ENCODE measurements around the gene PPP1R12B. TPM values are rescaled to one million over a fixed set of nuclear protein-coding genes. Genes with fewer than 3 reads are reported as not detected.
"Not testable (repeated sequence)": the region's sequence is repeated elsewhere in the genome, so short reads cannot be mapped to it uniquely, and the experiment has no call there.

PPP1R12B gene
- polyA plus RNA-seq, 1 donor: 51.8 TPM

DNA sequence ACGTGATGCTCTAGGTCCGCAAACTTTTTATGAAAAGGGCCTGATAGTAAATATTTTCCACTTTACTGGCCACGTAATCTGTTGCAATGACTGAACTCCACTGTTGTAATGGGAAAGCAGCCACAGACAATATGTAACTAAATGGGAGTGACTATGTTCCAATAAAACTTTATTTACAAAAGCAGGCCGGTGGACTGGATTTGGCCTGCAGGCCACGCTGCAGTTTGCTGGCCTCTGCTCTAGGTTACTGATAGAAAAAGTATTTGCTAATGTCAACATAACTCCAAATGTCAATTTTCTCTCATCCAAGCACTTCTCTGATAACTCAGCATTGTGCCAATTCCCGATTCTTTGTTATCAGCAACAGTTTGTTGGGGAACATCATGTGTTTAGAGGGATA is 160.4 kb downstream of the PPP1R12B start:
- H3K27ac ChIP-seq (ENCODE audit: low read length); H3K4me3 ChIP-seq (ENCODE audit: low read length); H3K4me1 ChIP-seq (ENCODE audit: control insufficient read depth, insufficient read depth, low read length); DNase-seq; H3K36me3 ChIP-seq (ENCODE audit: control insufficient read depth, insufficient read depth, low read length); H3K27me3 ChIP-seq (ENCODE audit: control insufficient read depth, insufficient read depth, low read length); H3K9me3 ChIP-seq (ENCODE audit: control insufficient read depth, low read depth, low read length): not testable (repeated sequence)
- no CpG with 5 or more reads among the region's 6 CpGs for WGBS (ENCODE audit: insufficient coverage, low lambda C conversion rate)

- H3K27me3 ChIP-seq (ENCODE audit: control insufficient read depth, insufficient read depth, low read length); H3K4me3 ChIP-seq (ENCODE audit: low read length); H3K27ac ChIP-seq (ENCODE audit: low read length); H3K36me3 ChIP-seq (ENCODE audit: control insufficient read depth, insufficient read depth, low read length); DNase-seq; H3K4me1 ChIP-seq (ENCODE audit: control insufficient read depth, insufficient read depth, low read length); H3K9me3 ChIP-seq (ENCODE audit: control insufficient read depth, low read depth, low read length): not testable (repeated sequence)
These were observed 165.4 kb downstream of the PPP1R12B start for GRCh38 chr1:202513875-202514274.

GRCh38 chr1:202516434-202516877 is 168.0 kb downstream of the PPP1R12B start:
- Histone ChIP-seq H3K4me3 (ENCODE audit: low read length) (no peak overlapping the region), H3K27ac (ENCODE audit: low read length) (no peak overlapping the region), H3K9me3 (ENCODE audit: control insufficient read depth, low read depth, low read length) (no peaks in the 10 kb centered on the region), H3K36me3 (ENCODE audit: control insufficient read depth, insufficient read depth, low read length) (no peaks in the 10 kb centered on the region), H3K27me3 (ENCODE audit: control insufficient read depth, insufficient read depth, low read length) (no peaks in the 10 kb centered on the region), H3K4me1 (ENCODE audit: control insufficient read depth, insufficient read depth, low read length) (no peaks in the 10 kb centered on the region)
- no peak for DNase-seq
- no CpG with 5 or more reads among the region's 4 CpGs for WGBS (ENCODE audit: insufficient coverage, low lambda C conversion rate)

GRCh38 chr1:202517146-202517545 is 168.6 kb downstream of the PPP1R12B start:
- DNase-seq; H3K27ac ChIP-seq (ENCODE audit: low read length); H3K9me3 ChIP-seq (ENCODE audit: control insufficient read depth, low read depth, low read length); H3K4me1 ChIP-seq (ENCODE audit: control insufficient read depth, insufficient read depth, low read length); H3K36me3 ChIP-seq (ENCODE audit: control insufficient read depth, insufficient read depth, low read length); H3K27me3 ChIP-seq (ENCODE audit: control insufficient read depth, insufficient read depth, low read length); H3K4me3 ChIP-seq (ENCODE audit: low read length): not testable (repeated sequence)
- WGBS (ENCODE audit: insufficient coverage, low lambda C conversion rate): 100% methylated on average over 1 of the region's 1 CpG

GRCh38 chr1:202518180-202518579 is 169.7 kb downstream of the PPP1R12B start:
- not testable (repeated sequence) for H3K4me1 ChIP-seq (ENCODE audit: control insufficient read depth, insufficient read depth, low read length); H3K9me3 ChIP-seq (ENCODE audit: control insufficient read depth, low read depth, low read length); DNase-seq; H3K27me3 ChIP-seq (ENCODE audit: control insufficient read depth, insufficient read depth, low read length); H3K27ac ChIP-seq (ENCODE audit: low read length); H3K4me3 ChIP-seq (ENCODE audit: low read length); H3K36me3 ChIP-seq (ENCODE audit: control insufficient read depth, insufficient read depth, low read length)
- WGBS (ENCODE audit: insufficient coverage, low lambda C conversion rate): 71% methylated on average over 1 of the region's 1 CpG

- 100% methylated on average over 1 of the region's 3 CpGs for WGBS (ENCODE audit: insufficient coverage, low lambda C conversion rate)
- H3K27ac ChIP-seq (ENCODE audit: low read length); H3K4me3 ChIP-seq (ENCODE audit: low read length); H3K9me3 ChIP-seq (ENCODE audit: control insufficient read depth, low read depth, low read length); H3K27me3 ChIP-seq (ENCODE audit: control insufficient read depth, insufficient read depth, low read length); H3K4me1 ChIP-seq (ENCODE audit: control insufficient read depth, insufficient read depth, low read length); H3K36me3 ChIP-seq (ENCODE audit: control insufficient read depth, insufficient read depth, low read length); DNase-seq: not testable (repeated sequence)
These were observed 170.4 kb downstream of the PPP1R12B start for GRCh38 chr1:202518905-202519304.

DNA sequence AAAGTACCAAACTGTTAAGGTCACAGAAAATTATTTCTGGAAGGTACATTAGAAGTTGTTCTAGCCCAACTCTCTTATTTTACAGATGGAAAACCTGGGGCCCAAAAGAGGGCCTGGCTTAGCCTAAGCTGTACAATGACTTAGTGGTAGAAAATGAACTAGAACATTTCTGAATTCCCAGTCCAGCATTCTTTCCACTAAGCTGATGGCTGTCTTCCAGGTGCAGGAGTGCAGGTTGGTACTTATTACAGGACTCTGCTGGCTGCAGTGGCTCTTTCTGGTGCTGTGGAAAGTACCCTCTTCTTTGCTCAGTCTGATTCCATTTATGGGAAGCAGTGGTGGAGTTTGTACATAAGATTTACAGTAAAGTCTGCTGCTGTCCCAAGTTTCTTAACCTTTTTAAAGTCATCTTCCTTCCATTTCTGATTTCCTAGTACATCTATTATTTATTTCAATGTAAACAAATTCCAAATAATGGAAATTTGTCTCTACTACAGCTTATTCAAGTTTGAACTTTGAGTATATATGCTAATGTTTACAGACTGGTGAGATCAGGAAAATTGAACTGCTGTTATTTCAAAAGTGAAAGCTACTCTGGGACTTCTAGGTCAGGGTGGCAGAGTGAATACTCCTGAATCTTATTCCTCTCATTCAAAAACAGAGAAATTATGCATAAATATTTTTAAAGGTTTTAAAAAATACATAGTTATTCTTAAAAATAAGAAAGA is 171.8 kb downstream of the PPP1R12B start:
- H3K36me3 ChIP-seq (ENCODE audit: control insufficient read depth, insufficient read depth, low read length); H3K4me3 ChIP-seq (ENCODE audit: low read length); H3K27me3 ChIP-seq (ENCODE audit: control insufficient read depth, insufficient read depth, low read length); H3K9me3 ChIP-seq (ENCODE audit: control insufficient read depth, low read depth, low read length); H3K4me1 ChIP-seq (ENCODE audit: control insufficient read depth, insufficient read depth, low read length): not testable (repeated sequence)
- peak overlapping the region; percentile 24 for H3K27ac ChIP-seq (ENCODE audit: low read length)
- peak in 1 of 2 donors; percentile 15 for DNase-seq

DNA sequence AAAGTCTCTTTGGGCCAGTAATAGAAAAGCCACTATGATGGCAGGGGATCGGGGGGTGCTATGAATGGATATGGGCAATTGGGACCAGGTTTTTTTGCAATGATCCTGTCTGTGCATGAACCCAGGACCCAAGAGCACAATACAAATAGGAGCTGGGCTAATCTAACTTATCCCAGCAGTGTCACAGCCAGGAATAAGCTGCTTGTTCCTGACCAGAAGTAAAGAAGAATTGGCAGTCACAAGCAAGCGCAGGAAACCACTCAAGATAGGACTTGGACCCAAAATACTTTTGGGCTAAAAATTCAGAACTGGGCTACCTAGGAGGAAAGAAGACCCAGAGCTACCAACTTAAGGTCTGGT is 172.3 kb downstream of the PPP1R12B start:
- not testable (repeated sequence) for DNase-seq; H3K4me1 ChIP-seq (ENCODE audit: control insufficient read depth, insufficient read depth, low read length); H3K27ac ChIP-seq (ENCODE audit: low read length)

GRCh38 chr1:202521484-202521883 is 173.0 kb downstream of the PPP1R12B start:
- H3K27me3 ChIP-seq (ENCODE audit: control insufficient read depth, insufficient read depth, low read length); H3K36me3 ChIP-seq (ENCODE audit: control insufficient read depth, insufficient read depth, low read length); H3K4me1 ChIP-seq (ENCODE audit: control insufficient read depth, insufficient read depth, low read length); H3K27ac ChIP-seq (ENCODE audit: low read length); DNase-seq; H3K4me3 ChIP-seq (ENCODE audit: low read length); H3K9me3 ChIP-seq (ENCODE audit: control insufficient read depth, low read depth, low read length): not testable (repeated sequence)
- 91% methylated on average over 1 of the region's 1 CpG for WGBS (ENCODE audit: insufficient coverage, low lambda C conversion rate)

More for the DNA sequence above, 172.3 kb downstream of the PPP1R12B start:
- not testable (repeated sequence) for H3K27me3 ChIP-seq (ENCODE audit: control insufficient read depth, insufficient read depth, low read length); H3K36me3 ChIP-seq (ENCODE audit: control insufficient read depth, insufficient read depth, low read length); H3K4me3 ChIP-seq (ENCODE audit: low read length); H3K9me3 ChIP-seq (ENCODE audit: control insufficient read depth, low read depth, low read length)
- no CpG with 5 or more reads among the region's 2 CpGs for WGBS (ENCODE audit: insufficient coverage, low lambda C conversion rate)

DNA sequence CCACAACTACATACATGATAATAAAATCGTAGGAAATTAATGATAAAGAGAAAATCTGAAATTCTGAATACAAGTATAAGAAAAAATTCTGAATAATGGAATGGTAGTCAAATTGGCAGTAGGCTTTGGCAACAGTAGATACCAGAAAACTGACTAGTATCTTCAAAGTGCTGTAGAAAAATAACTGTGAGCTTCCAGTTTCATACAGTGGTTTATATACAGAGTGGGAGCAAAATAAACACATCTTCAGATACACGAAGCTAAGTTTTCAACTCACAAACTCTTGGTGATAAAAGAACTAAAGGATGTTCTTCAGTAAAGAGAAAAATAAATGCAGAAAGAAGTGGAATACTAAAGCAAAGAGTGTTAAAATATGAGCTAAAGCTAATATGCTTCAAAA is 173.4 kb downstream of the PPP1R12B start:
- Histone ChIP-seq H3K27me3 (ENCODE audit: control insufficient read depth, insufficient read depth, low read length) (no peaks in the 10 kb centered on the region), H3K36me3 (ENCODE audit: control insufficient read depth, insufficient read depth, low read length) (no peaks in the 10 kb centered on the region), H3K4me1 (ENCODE audit: control insufficient read depth, insufficient read depth, low read length) (no peaks in the 10 kb centered on the region), H3K4me3 (ENCODE audit: low read length) (no peak overlapping the region), H3K9me3 (ENCODE audit: control insufficient read depth, low read depth, low read length) (no peaks in the 10 kb centered on the region), H3K27ac (ENCODE audit: low read length) (no peak overlapping the region)
- WGBS (ENCODE audit: insufficient coverage, low lambda C conversion rate): 81% methylated on average over 2 of the region's 2 CpGs
- DNase-seq: no peak

DNA sequence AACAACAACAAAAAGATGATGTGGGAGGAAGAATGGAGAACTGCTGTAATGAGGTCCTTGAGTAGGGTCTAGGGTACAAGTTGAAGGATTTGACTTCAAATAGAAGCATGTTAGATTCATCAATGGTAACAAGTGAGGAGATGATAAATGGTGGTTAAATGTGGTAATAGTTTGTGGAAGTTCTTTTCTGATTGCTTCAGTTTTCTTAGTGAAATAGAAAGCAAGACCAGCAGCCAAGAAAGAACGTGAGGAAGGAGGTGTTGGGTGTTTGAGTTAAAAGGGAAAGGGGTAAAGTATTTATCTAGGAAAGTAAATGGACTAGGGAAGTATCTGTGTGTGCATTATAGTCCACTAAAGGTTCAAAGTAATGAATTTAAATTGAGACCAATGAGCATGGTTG is 177.6 kb downstream of the PPP1R12B start:
- WGBS (ENCODE audit: insufficient coverage, low lambda C conversion rate): 90% methylated on average over 1 of the region's 1 CpG
- H3K4me1 ChIP-seq (ENCODE audit: control insufficient read depth, insufficient read depth, low read length); H3K36me3 ChIP-seq (ENCODE audit: control insufficient read depth, insufficient read depth, low read length); H3K27ac ChIP-seq (ENCODE audit: low read length); H3K27me3 ChIP-seq (ENCODE audit: control insufficient read depth, insufficient read depth, low read length); H3K9me3 ChIP-seq (ENCODE audit: control insufficient read depth, low read depth, low read length); DNase-seq; H3K4me3 ChIP-seq (ENCODE audit: low read length): not testable (repeated sequence)
